ENCODE results near the gene PEX3.

Gene PEX3

GRCh38 chr6:143540192-143540591 is 89.6 kb downstream of the PEX3 start:
- DNase-seq = no peak
